HL-60 (cell line): ENCODE results near the gene MACO1.
"Not testable (repeated sequence)": the region's sequence is repeated elsewhere in the genome, so short reads cannot be mapped to it uniquely, and the experiment has no call there.

ENCODE experiments used
- POLR2AphosphoS5 ChIP-seq: IDR thresholded peaks from 2 replicates; pipeline ENCODE4 v1.6.1; 2012; ENCODE audit warnings: low read depth
- SPI1 ChIP-seq: IDR thresholded peaks from 2 replicates; pipeline ENCODE4 v1.6.1; 2012; ENCODE audit warnings: low read depth, mild to moderate bottlenecking, borderline replicate concordance
- TF ChIP-seq, protein P1 (sequence below): IDR thresholded peaks from one replicate; pipeline ENCODE4 v1.5.1; 2011; ENCODE audit warnings: low read length, control low read depth, inconsistent platforms; ENCODE audit not compliant: insufficient read depth
- TF ChIP-seq, protein P2 (sequence below): IDR thresholded peaks from 2 replicates; pipeline ENCODE4 v1.6.1; 2012; ENCODE audit warnings: low read depth; ENCODE audit not compliant: insufficient replicate concordance

DNA sequence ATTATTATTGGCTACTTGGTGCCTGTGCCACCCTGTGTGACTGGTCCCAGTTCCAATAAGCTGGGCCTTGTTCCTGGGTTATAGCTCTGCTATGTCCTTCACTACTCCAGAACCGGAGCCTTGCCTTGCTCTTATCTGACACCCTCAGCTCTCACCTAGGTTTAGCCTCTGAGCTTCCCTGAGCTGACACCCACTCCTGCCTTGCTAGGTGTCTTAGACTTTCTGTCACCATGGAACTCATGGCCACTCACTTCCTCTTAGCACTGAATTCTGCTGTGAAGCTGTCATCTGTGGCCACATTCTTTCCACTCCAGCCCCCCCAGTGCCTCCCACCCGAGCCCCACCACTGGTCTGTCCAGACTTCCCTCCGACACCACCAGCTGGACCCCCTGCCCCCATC is 41.0 kb upstream of the MACO1 start:
- TF ChIP-seq, protein P1, sequence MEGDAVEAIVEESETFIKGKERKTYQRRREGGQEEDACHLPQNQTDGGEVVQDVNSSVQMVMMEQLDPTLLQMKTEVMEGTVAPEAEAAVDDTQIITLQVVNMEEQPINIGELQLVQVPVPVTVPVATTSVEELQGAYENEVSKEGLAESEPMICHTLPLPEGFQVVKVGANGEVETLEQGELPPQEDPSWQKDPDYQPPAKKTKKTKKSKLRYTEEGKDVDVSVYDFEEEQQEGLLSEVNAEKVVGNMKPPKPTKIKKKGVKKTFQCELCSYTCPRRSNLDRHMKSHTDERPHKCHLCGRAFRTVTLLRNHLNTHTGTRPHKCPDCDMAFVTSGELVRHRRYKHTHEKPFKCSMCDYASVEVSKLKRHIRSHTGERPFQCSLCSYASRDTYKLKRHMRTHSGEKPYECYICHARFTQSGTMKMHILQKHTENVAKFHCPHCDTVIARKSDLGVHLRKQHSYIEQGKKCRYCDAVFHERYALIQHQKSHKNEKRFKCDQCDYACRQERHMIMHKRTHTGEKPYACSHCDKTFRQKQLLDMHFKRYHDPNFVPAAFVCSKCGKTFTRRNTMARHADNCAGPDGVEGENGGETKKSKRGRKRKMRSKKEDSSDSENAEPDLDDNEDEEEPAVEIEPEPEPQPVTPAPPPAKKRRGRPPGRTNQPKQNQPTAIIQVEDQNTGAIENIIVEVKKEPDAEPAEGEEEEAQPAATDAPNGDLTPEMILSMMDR = not testable (repeated sequence)
- not testable (repeated sequence) for TF ChIP-seq POLR2AphosphoS5, SPI1
- TF ChIP-seq, protein P2, sequence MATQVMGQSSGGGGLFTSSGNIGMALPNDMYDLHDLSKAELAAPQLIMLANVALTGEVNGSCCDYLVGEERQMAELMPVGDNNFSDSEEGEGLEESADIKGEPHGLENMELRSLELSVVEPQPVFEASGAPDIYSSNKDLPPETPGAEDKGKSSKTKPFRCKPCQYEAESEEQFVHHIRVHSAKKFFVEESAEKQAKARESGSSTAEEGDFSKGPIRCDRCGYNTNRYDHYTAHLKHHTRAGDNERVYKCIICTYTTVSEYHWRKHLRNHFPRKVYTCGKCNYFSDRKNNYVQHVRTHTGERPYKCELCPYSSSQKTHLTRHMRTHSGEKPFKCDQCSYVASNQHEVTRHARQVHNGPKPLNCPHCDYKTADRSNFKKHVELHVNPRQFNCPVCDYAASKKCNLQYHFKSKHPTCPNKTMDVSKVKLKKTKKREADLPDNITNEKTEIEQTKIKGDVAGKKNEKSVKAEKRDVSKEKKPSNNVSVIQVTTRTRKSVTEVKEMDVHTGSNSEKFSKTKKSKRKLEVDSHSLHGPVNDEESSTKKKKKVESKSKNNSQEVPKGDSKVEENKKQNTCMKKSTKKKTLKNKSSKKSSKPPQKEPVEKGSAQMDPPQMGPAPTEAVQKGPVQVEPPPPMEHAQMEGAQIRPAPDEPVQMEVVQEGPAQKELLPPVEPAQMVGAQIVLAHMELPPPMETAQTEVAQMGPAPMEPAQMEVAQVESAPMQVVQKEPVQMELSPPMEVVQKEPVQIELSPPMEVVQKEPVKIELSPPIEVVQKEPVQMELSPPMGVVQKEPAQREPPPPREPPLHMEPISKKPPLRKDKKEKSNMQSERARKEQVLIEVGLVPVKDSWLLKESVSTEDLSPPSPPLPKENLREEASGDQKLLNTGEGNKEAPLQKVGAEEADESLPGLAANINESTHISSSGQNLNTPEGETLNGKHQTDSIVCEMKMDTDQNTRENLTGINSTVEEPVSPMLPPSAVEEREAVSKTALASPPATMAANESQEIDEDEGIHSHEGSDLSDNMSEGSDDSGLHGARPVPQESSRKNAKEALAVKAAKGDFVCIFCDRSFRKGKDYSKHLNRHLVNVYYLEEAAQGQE = not testable (repeated sequence)
